Fibroblast of villous mesenchyme (primary cell): ENCODE data around the gene CDC73. TPM values are rescaled to one million over a fixed set of nuclear protein-coding genes. Genes with fewer than 3 reads are reported as not detected.
"Not testable (repeated sequence)": the region's sequence is repeated elsewhere in the genome, so short reads cannot be mapped to it uniquely, and the experiment has no call there.

ENCODE experiments used
- DNase-seq: peaks from one replicate; pipeline ENCODE4 v3.0.0-alpha.2; 2010; ENCODE audit warnings: low read depth
- H3K4me3 ChIP-seq: 2 replicates; pipeline ENCODE4 v1.5.1; 2011; ENCODE audit warnings: low read depth, mild to moderate bottlenecking, low read length
- small RNA-seq: library from RNA; depleted of rRNA; stranded (forward); fragments of <200 nt; gene quantifications from one replicate; pipeline ENCODE3, GENCODE V24; 2012
- total RNA-seq: library from RNA; depleted of rRNA; stranded (reverse); fragments of >200 nt; gene quantifications from 2 replicates; pipeline ENCODE4 v1.2.3, GENCODE V29; 2012
- TF ChIP-seq, protein P1 (sequence below): IDR thresholded peaks from 2 replicates; pipeline ENCODE4 v1.5.1; 2012; ENCODE audit warnings: low read depth, mild to moderate bottlenecking, low read length; ENCODE audit not compliant: insufficient read depth

CDC73 gene
- total RNA-seq, 1 donor, result 40.2 TPM

GRCh38 chr1:193284219-193284618 is 162.4 kb downstream of the CDC73 start:
- no peak overlapping the region for H3K4me3 ChIP-seq
- TF ChIP-seq, protein P1, sequence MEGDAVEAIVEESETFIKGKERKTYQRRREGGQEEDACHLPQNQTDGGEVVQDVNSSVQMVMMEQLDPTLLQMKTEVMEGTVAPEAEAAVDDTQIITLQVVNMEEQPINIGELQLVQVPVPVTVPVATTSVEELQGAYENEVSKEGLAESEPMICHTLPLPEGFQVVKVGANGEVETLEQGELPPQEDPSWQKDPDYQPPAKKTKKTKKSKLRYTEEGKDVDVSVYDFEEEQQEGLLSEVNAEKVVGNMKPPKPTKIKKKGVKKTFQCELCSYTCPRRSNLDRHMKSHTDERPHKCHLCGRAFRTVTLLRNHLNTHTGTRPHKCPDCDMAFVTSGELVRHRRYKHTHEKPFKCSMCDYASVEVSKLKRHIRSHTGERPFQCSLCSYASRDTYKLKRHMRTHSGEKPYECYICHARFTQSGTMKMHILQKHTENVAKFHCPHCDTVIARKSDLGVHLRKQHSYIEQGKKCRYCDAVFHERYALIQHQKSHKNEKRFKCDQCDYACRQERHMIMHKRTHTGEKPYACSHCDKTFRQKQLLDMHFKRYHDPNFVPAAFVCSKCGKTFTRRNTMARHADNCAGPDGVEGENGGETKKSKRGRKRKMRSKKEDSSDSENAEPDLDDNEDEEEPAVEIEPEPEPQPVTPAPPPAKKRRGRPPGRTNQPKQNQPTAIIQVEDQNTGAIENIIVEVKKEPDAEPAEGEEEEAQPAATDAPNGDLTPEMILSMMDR, result no peak
- DNase-seq, result no peak

DNA sequence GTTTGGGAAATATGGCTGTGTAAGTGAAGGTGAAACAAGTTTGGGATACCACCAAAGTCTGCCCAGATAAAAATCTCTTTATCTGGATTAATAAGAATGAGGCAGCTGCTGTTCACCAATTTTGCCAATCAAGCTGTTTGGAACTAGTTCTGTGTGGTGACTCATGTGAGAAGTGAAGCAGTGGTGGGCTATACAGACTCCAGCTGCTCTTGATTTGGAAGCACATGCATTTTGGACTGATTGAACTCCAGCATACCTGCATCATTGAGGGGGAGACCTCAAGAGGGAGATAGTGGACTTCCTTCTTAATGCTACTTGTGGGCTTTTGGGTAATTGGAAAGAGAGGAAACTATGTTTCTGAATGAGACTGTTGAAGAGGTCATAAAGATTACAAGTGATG is 163.8 kb downstream of the CDC73 start:
- H3K4me3 ChIP-seq, result no peak overlapping the region
- TF ChIP-seq, protein P1, result no peak
- no peak for DNase-seq

- DNase-seq, result peak; percentile 8
- not testable (repeated sequence) for H3K4me3 ChIP-seq
Measured at GRCh38 chr1:193288548-193289080, 166.8 kb downstream of the CDC73 start.

GRCh38 chr1:193293726-193294125 is 171.9 kb downstream of the CDC73 start:
- no peak overlapping the region for H3K4me3 ChIP-seq
- TF ChIP-seq, protein P1, result no peak
- DNase-seq, result no peak

GRCh38 chr1:193299038-193299437 is 177.2 kb downstream of the CDC73 start:
- no peak for DNase-seq
- no peak overlapping the region for H3K4me3 ChIP-seq
- TF ChIP-seq, protein P1, result no peak

DNA sequence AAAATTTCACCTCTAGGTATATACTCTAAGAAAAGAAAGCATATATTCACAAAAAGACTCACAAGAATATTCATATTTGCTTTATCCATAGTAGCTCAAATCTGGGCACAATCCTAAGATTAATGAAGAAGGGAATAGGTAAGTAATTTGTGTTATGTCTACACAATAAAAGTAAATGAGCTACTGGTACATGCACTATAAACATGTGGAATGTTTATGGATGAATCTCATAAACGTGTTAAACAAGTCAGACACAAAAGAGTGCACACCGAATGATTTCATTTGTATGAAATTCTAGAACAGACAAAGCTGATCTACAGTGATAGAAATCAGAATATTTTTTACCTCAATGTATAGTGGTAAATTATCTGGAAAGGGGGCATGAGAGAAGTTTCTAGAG is 179.9 kb downstream of the CDC73 start:
- TF ChIP-seq, protein P1, result no peak
- no peak overlapping the region for H3K4me3 ChIP-seq
- no peak for DNase-seq

DNA sequence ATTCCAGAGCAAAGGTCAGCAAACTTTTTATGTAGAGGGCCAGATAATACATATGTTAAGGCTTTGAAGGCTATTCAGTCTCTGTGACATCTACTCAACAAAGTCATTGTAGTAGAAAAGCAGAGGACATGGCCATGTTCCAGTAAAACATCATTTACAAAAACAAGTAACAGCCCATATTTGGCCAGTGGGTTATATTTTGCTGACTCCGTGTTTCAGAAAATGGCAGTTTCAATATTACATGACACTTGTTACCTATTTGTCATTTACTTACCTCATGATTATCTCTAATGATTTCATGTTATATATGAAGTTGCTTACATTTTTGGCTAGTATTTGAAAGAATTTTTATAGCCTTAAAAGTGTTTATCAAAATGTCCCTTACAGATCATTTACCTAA is 182.0 kb downstream of the CDC73 start:
- no peak overlapping the region for H3K4me3 ChIP-seq
- DNase-seq, result no peak
- TF ChIP-seq, protein P1, result no peak

Small RNA genes within 50 kb of the gene (small RNA-seq; reads per million reads assigned to genes)
- gene MIR1278, result 0.28 reads per million

Other genes with a start within 250 kb of the CDC73 start
- 24.2 and 25.5 TPM in 2 replicates for gene UCHL5, start 62.7 kb upstream of the CDC73 start, total RNA-seq
- 194 and 226 TPM in 2 replicates for gene RO60, start 62.4 kb upstream of the CDC73 start, total RNA-seq
- 5.8 and 7.8 TPM in 2 replicates for gene GLRX2, start 16.6 kb upstream of the CDC73 start, total RNA-seq
- gene B3GALT2, start 64.6 kb downstream of the CDC73 start, total RNA-seq, result 12.9 and 32.8 TPM in 2 replicates